Smooth muscle cell (in vitro differentiated cells): ENCODE measurements around the gene ASPG. TPM values are rescaled to one million over a fixed set of nuclear protein-coding genes. Genes with fewer than 3 reads are reported as not detected.

Experiments used
- DNase-seq: peaks from one replicate; lab custom pipeline; 2025; ENCODE audit not compliant: unreplicated experiment; lab: John Stamatoyannopoulos, UW
- H2AFZ ChIP-seq: fragments of 200-600 bp; sonication (generic); 2 replicates; pipeline ENCODE4 v1.6.0; 2016; ENCODE audit warnings: antibody characterized with exemption, low read depth, mild to moderate bottlenecking
- H3F3A ChIP-seq: fragments of 200-600 bp; sonication (generic); 2 replicates; pipeline ENCODE4 v1.6.0; 2017; ENCODE audit warnings: antibody characterized with exemption, low read depth
- H3K27ac ChIP-seq: fragments of 200-600 bp; sonication (generic); 2 replicates; pipeline ENCODE4 v1.5.1; 2016; ENCODE audit warnings: low read depth, mild to moderate bottlenecking
- H3K27me3 ChIP-seq: fragments of 200-600 bp; sonication (generic); 2 replicates; pipeline ENCODE4 v1.6.1; 2016; ENCODE audit warnings: low read depth, mild to moderate bottlenecking
- H3K36me3 ChIP-seq: fragments of 200-600 bp; sonication (generic); 2 replicates; pipeline ENCODE4 v1.5.1; 2016; ENCODE audit warnings: low read depth
- H3K4me1 ChIP-seq: fragments of 200-600 bp; sonication (generic); 2 replicates; pipeline ENCODE4 v1.5.1; 2016; ENCODE audit warnings: low read depth
- H3K4me2 ChIP-seq: fragments of 200-600 bp; sonication (generic); 2 replicates; pipeline ENCODE4 v1.6.0; 2016; ENCODE audit warnings: mild to moderate bottlenecking
- H3K4me3 ChIP-seq: fragments of 200-600 bp; sonication (generic); 2 replicates; pipeline ENCODE4 v1.5.1; 2016; ENCODE audit warnings: mild to moderate bottlenecking
- H3K79me2 ChIP-seq: fragments of 200-600 bp; sonication (generic); 2 replicates; pipeline ENCODE4 v1.6.0; 2016; ENCODE audit warnings: low read depth, mild to moderate bottlenecking
- H3K9ac ChIP-seq: fragments of 200-600 bp; sonication (generic); 2 replicates; pipeline ENCODE4 v1.6.0; 2016; ENCODE audit warnings: low read depth
- H3K9me3 ChIP-seq: fragments of 200-600 bp; sonication (generic); replicated peaks from 2 replicates; pipeline ENCODE4 v1.5.1; 2016; ENCODE audit warnings: low read depth
- H4K20me1 ChIP-seq: fragments of 200-600 bp; sonication (generic); 2 replicates; pipeline ENCODE4 v1.6.0; 2016; ENCODE audit warnings: low read depth
- CTCF ChIP-seq: fragments of 200-600 bp; sonication (generic); IDR thresholded peaks from 2 replicates; pipeline ENCODE4 v1.5.1; 2017; ENCODE audit warnings: borderline replicate concordance, mild to moderate bottlenecking, antibody characterized with exemption; ENCODE audit not compliant: insufficient read depth, poor library complexity, severe bottlenecking
- WGBS: methylation state at CpG from one replicate; pipeline ENCODE4 v1.1.7; 2016; ENCODE audit warnings: low lambda C conversion rate; 5-methylcytosine and 5-hydroxymethylcytosine counted together
- polyA plus RNA-seq: library from polyadenylated mRNA; unstranded; fragments of >200 nt; fragmentation: Nextera tagmentation; extraction: Ambion mirVana; gene quantifications from 2 replicates; pipeline ENCODE4 v1.2.1, GENCODE V29; 2016
- total RNA-seq: library from RNA; depleted of rRNA; stranded (reverse); fragments of >200 nt; gene quantifications from 2 replicates; pipeline ENCODE4 v1.2.3, GENCODE V29; 2014

The ASPG gene
- total and polyA plus RNA-seq, 2 experiments from 2014 or later: 0.18 to 1.2 TPM

GRCh38 chr14:104111301-104112112, 26.0 kb downstream of the ASPG start:
- no peaks in the 10 kb centered on the region for H3K79me2 ChIP-seq
- H3K4me2 ChIP-seq: no peak overlapping the region
- no peak overlapping the region for H2AFZ ChIP-seq
- 92% methylated on average over 17 of the region's 21 CpGs for WGBS
- DNase-seq: no peak
- H3F3A ChIP-seq: no peaks in the 10 kb centered on the region
- no peaks in the 10 kb centered on the region for H4K20me1 ChIP-seq
- H3K27ac ChIP-seq: no peak overlapping the region
- H3K36me3 ChIP-seq: no peaks in the 10 kb centered on the region
- no peaks in the 10 kb centered on the region for H3K9me3 ChIP-seq
- H3K9ac ChIP-seq: no peak overlapping the region
- H3K4me1 ChIP-seq: peaks cover 6% of the 10 kb centered on the region
- H3K4me3 ChIP-seq: no peak overlapping the region
- TF ChIP-seq CTCF: no peak
- peaks cover 19% of the 10 kb centered on the region for H3K27me3 ChIP-seq

- no peaks in the 10 kb centered on the region for H3K36me3 ChIP-seq
- H3K4me2 ChIP-seq: no peak overlapping the region
- peaks cover 6% of the 10 kb centered on the region for H3K4me1 ChIP-seq
- H3K79me2 ChIP-seq: no peaks in the 10 kb centered on the region
- no peaks in the 10 kb centered on the region for H4K20me1 ChIP-seq
- no peak overlapping the region for H3K4me3 ChIP-seq
- 83% methylated on average over 6 of the region's 6 CpGs for WGBS
- peaks cover 25% of the 10 kb centered on the region for H3K27me3 ChIP-seq
- no peak overlapping the region for H3K27ac ChIP-seq
- H2AFZ ChIP-seq: no peak overlapping the region
- DNase-seq: no peak
- no peaks in the 10 kb centered on the region for H3F3A ChIP-seq
- H3K9ac ChIP-seq: no peak overlapping the region
- no peak for TF ChIP-seq CTCF
- H3K9me3 ChIP-seq: no peaks in the 10 kb centered on the region
Observed at GRCh38 chr14:104112113-104112505, 26.6 kb downstream of the ASPG start.

- Histone ChIP-seq H3K4me3 (no peak overlapping the region), H2AFZ (no peak overlapping the region), H3F3A (no peaks in the 10 kb centered on the region), H3K9ac (no peak overlapping the region), H3K4me2 (no peak overlapping the region), H3K27ac (no peak overlapping the region), H3K9me3 (no peaks in the 10 kb centered on the region), H3K4me1 (peaks cover 6% of the 10 kb centered on the region), H3K36me3 (no peaks in the 10 kb centered on the region), H4K20me1 (no peaks in the 10 kb centered on the region), H3K27me3 (peaks cover 33% of the 10 kb centered on the region), H3K79me2 (no peaks in the 10 kb centered on the region)
- TF ChIP-seq CTCF: no peak
- no peak for DNase-seq
- WGBS: 82% methylated on average over 15 of the region's 17 CpGs
Observed at GRCh38 chr14:104112609-104113571, 27.4 kb downstream of the ASPG start.
